OCI-LY1 (cell line): ENCODE measurements around the gene EI24.

Experiments used
- CTCF ChIP-seq: fragments of 200-600 bp; sonication (generic), shearing (Covaris generic); IDR thresholded peaks from 2 replicates; pipeline ENCODE4 v1.5.1; 2017; ENCODE audit warnings: mild to moderate bottlenecking, antibody characterized with exemption, low read length, moderate library complexity, mixed read lengths
- EZH2 ChIP-seq: fragments of 200-600 bp; sonication (generic), shearing (Covaris generic); IDR thresholded peaks from 2 replicates; pipeline ENCODE4 v1.8.0; 2017; ENCODE audit warnings: borderline replicate concordance, mixed run types, mild to moderate bottlenecking, antibody characterized with exemption, low read length, moderate library complexity, mixed read lengths

DNA sequence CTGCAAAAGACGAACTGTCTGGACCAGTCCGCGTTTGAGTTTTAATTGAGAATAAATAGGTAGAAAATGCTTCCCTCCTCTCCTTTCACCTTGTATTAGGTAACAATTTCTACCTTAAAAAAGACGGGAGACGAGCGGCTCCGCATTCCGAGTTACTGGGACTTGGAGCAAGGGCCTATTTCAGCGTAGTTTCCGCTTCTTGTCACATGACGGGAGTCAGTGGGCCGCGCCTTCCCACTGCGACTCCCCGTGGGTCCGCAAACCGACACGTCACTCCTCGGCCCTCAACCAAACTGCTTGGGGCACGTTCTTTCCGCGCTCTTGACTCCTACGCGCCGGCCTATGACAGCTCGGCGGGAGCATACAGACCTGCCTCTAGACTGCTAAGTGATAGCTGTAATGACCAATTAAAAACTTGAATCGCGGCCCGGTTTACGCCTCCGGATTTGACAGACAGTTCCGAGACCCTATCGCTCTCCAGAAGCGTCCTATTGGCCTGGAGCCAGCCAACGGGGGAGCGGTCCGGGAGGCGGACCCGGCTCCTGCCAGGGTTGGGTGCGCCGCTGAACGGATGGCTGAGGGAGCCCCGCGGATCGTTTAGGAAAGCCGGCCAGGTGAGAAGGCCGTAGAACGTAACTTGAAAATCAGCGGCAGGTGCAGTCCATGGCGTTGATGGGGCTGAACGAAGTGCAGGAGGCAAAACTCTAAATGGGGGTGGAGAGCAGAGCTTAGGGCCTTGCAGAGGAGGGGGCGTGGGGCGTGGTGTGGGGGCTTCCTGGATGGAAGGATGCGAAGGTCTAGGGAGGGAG lies 23.2 kb downstream of the EI24 start, which contains the start of gene STT3A:
- TF ChIP-seq CTCF (no peak), EZH2 (no peak)
